ENCODE data around the gene IRAK1.
"Not testable (repeated sequence)": the region's sequence is repeated elsewhere in the genome, so short reads cannot be mapped to it uniquely, and the experiment has no call there.

The IRAK1 gene

DNA sequence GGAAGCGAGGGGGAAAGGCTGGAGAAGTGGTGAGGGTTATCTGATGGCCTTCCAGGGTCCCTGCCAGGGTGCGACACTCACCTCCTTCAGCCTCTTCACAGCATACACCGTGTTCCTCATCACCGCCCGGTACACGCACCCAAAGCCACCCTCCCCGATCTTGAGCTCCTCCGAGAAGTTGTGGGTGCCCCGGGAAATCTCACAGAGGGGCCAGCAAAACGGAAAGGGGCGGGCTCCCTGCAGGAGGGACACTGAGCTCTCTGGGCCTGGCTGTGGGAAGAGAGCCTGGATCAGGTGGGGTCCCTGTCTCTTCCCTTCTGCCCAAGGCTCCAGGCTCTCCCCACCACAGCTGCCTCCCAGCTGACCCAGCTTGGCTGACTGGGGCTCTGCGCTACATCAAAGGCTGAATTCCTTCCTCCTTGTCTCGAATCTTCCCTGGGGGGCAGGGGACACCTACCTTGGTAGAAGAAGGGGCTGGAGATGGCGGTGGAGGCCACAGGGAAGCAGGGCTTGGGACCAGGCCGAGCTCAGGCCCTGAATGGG is 1.1 kb downstream of the IRAK1 start:
- DNase-seq (ENCODE audit: low read depth) = no peak

- DNase-seq (ENCODE audit: low read depth) = no peak
Measured at GRCh38 chrX:154017766-154018517, 1.8 kb downstream of the IRAK1 start.

DNA sequence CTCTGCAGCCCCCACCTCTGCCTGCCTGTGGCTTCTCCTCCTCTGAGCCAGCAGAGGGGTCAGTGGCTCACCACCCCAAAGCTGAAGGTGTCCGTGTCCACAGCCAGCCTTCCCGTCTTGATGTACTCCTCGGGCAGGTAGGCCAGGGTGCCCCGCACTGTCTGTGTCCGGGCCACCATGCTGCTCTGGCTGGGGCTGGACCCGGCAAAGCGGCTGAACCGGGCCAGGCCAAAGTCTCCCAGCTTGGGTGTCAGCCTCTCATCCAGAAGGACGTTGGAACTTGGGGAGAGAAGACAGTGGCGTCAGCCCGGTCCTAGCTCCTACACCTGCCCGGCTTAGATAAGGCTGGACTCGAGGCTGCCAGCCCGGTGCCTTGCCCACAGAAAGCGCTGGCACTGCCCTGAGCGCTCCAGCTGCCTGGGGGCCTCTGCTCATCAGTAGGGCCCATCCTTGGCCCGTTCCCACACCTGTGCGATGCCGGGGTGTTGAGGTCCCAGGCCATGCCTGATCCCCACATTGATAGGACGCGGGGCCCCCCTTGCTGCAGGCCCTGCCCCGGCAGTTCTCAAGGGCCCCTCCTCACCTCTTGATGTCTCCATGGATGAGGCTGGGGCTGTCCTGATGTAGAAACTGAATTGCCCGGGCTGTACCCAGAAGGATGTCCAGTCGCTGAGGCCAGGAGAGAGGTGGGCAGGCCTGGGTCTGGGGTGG is 3.2 kb downstream of the IRAK1 start:
- DNase-seq (ENCODE audit: low read depth) = no peak

- DNase-seq (ENCODE audit: low read depth) = no peak
Measured at GRCh38 chrX:154015581-154016264, 4.0 kb downstream of the IRAK1 start.

DNA sequence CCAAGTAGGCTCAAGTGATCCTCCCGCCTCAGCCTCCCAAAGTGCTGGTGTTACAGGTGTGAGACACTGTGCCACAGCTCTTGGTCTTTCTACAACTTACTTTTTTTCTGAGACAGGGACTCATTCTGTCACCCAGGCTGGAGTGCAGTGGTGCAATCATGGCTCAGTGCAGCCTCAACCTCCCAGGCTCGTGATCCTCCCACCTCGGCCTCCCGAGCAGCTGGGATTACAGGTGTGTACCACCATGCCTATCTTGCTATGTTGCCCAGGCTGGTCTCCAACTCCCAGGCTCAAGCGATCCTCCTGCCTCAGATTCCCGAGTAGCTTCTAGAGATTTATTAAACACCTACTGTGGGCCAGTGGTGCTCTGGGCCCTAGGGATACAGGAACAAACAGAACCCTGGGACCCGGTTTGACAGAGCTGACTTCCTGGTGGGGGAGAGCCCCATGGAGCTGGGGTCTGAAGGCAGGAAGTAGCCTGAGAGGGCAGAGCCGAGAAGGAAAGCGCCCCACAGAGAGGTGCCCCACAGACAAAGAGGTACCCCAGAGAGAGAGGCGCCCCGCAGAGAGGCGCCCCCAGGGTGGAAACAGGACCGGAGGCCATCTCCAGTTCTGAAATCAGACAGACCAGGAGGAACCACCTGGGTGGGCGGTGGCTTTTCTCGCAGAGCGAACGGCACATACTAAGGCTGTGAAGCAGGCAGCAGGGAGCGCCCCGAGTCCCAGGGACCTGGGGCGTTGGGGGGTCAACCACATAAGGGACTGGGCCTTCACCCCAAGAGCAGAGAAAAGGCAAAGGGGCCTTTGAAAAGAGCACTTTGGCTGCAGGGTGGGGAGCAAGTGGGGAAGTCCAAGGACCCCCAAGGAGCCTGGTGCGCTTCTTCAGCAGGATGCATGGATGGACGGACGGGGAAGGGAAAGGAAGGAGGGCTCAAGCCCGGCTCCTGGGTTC is 5.0 kb downstream of the IRAK1 start:
- no peak for DNase-seq (ENCODE audit: low read depth)

DNA sequence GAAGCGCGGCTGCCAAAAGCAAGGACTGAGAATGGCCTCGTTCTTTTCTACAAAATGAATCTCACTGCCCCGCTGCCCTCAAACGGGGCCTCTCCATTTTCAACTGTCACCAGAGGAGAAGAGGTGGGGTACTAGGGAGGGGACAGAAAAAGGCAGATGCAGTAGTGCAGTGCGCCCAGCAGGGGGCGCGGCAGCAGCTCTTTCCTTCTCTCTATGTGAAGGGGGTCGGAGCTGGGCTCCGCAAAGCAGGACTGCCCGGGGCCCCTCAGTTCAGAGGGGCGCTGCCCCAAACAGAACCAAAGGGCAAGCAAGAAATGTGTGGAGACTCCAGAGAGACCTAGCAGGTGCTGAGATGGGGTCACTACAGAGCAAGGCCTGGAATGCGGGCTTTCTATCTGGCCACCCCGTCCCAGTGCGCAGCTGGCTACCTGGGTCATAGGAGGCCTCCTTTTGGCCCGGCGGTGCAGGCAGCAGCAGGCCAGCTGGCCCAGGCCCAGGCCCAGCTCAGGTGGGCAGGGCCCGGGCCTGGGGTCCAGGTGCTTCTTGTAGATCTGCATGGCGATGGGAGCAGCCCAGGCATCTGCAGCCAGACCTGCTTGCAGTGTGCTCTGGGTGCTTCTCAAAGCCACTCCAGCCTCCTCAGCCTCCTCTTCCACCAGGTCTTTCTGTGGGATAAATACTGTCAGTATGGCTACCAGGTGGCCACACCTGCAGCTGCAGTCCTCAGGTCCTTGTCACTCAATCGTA is 5.9 kb downstream of the IRAK1 start:
- DNase-seq (ENCODE audit: low read depth) = peak; percentile 39

DNA sequence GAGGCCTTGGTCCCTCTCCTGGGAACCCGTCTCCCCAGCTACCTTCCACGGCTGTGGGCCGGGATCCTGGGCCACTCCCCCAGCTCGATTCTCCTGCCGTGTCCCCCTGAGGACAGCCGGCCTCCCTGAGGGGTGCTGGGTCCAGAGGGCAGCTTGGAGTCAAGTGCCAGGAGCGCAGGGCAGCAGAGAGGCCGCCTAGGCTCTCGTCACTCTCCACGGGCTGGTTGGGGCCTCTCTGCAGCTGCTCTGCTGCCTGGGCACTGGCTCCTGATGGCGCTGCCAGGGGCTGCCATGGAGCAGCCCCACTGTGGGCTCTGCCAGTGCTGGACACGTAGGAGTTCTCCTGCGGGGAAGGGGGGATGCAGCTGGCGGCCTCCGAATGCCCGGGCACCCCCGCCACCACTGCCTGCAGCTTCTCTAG is 6.7 kb downstream of the IRAK1 start:
- DNase-seq (ENCODE audit: low read depth) = no peak

- DNase-seq (ENCODE audit: low read depth) = no peak
Measured at GRCh38 chrX:154012336-154012991, 7.2 kb downstream of the IRAK1 start.

- no peak for DNase-seq (ENCODE audit: low read depth)
Measured at GRCh38 chrX:154011376-154012335, 8.0 kb downstream of the IRAK1 start.

DNA sequence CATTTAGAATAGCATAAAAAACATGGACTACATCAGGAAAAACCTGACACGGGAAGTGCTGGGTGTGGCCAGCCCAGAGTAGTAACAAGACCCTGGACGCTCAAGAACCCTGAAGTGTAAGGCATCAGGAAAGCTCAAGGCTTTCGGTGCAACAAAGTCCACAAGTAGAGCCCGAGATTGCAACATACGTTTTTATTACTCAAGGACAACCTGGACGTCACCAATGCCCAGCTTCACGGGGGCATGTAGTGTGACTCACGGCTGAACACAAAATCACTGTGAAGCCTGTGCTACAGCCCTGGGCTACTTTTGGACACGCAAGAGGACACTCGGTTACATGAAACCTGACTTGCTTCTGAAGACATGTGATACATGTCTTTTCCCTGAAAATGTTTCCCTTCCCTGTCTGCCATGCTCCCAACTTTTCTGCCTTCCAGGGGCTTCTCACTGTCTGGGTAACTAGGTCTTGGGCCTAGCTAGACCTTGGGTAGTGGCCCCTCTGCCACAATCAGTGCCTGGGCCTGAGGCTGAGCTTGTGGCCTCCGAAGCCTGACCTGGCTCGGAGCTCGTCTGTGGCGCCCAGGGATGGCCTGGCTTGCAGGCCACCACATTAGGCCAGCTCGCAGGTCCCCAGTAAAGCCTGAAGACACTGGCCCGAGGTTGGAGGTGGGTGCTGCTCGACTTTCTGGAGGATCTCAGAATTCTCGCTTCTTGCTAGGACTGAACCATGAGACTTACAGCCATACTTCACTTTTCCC is 9.2 kb downstream of the IRAK1 start:
- DNase-seq (ENCODE audit: low read depth) = no peak

- no peak for DNase-seq (ENCODE audit: low read depth)
Measured at GRCh38 chrX:154008521-154008920, 11.2 kb downstream of the IRAK1 start.

- DNase-seq (ENCODE audit: low read depth) = no peak
Measured at GRCh38 chrX:154006947-154007346, 12.8 kb downstream of the IRAK1 start.

DNA sequence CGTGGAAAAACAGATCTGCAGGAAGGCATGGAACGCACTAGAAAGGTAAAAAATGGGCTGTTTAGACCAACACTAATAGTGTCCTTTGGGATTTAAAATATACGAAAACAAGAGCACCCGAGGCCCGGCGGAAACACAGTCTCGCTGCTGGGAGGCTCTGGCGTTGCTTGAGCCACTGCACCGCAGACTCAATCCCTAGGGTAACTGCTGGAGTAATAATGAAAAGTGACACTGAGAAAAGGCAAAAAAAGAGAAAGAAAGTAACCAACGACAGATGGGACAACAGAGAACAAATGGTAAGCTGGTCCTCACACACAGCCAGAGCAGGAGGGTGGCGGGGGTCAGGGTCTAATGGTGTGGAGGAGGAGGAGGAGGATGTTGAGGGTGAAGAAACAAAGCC is 15.4 kb downstream of the IRAK1 start:
- no peak for DNase-seq (ENCODE audit: low read depth)

DNA sequence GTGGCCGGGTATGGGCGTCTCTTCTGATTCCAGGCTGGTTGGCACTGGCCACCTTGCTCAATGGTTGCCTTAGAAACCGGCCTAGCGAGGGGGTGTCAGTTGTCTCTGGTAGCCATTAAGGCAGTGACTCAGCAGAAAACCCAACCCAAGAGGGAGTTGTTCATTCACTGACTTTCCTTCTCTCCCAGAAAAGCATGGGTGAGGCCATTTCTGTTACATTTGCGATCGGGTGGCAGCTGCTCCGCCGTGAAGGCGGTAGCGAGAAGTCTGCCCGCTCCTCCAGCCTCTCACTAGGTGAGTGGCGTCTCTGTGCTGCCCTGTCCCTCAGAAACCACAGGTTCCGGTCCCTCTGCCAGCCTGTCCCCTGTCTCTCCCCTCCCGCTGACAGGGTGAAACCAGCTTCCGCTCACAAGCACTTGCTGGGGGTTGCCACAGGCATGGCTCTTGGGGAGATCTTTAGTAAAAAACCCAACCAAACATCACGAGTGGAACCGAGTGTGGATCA is 17.4 kb downstream of the IRAK1 start:
- no peak for DNase-seq (ENCODE audit: low read depth)

DNA sequence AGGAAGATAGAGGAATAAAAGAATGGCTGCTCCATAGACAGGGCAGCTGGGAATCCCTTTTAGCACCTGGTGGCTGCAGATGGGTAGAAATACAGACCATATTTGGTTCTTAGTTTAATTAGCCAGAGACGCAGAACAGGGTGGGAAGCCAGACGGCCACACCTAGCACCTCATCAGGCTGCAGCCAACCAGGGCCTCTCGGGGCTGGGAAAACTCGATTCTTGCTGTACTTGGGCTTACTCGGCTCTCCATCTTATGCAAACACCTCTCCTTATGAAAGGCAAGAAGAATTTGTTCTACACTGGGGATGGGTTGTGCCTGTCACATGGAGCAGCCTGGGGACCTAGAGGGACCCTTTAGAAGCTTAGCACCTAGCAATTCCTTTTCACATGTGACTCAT is 19.7 kb downstream of the IRAK1 start:
- DNase-seq (ENCODE audit: low read depth) = no peak

- no peak for DNase-seq (ENCODE audit: low read depth)
Measured at GRCh38 chrX:153999359-154000037, 20.2 kb downstream of the IRAK1 start.

DNA sequence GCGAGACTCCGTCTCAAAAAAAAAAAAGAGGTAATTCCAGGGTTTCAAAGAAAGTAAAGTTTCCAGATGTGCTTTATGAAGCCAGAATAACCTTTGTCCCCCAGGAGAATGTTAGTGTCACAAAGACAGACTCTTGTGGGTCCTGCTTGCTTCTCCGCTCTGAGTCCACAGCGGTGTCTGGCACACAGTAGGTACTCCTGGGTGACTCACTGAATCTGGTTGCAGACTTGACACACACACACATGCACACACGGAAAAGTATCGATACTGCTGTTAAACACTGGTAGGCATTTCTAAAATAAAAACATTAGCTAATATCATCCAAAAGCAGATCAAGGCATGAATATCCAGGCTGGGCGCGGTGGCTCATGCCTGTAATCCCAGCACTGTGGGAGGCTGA is 24.2 kb downstream of the IRAK1 start:
- no peak for DNase-seq (ENCODE audit: low read depth)

DNA sequence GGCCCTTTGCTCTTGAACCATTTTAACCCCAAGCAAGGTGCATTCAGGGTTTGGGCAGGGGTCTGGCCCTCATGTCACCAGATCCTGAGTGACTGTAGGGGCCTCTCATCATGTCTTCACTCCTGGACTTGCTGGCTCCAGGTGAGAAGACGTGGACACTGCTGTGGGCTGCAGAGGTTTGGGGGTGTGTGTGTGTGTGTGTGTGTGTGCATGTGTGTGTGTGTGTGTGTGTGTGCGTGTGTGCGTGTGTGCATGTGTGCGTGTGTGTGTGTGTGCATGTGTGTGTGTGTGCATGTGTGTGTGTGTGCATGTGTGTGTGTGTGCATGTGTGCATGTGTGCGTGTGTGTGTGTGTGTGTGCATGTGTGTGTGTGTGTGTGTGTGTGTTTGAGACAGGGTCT is 25.3 kb downstream of the IRAK1 start:
- DNase-seq (ENCODE audit: low read depth) = not testable (repeated sequence)

Measured in activated T-helper 9 cell treated with anti-CD3 and anti-CD28 coated beads, Interleukin-2, amount 50 U/mL, for 16 hours (primary cell).